CD4-positive, alpha-beta T cell treated with Interleukin-12 subunit alpha and Interleukin-12 subunit beta, for 1 hour (primary cell): ENCODE data around the gene SLC25A10.

Experiments used
- DNase-seq: peaks from one replicate; pipeline ENCODE4 v3.0.0-alpha.2; 2020

Gene SLC25A10, protein sequence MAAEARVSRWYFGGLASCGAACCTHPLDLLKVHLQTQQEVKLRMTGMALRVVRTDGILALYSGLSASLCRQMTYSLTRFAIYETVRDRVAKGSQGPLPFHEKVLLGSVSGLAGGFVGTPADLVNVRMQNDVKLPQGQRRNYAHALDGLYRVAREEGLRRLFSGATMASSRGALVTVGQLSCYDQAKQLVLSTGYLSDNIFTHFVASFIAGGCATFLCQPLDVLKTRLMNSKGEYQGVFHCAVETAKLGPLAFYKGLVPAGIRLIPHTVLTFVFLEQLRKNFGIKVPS

DNA sequence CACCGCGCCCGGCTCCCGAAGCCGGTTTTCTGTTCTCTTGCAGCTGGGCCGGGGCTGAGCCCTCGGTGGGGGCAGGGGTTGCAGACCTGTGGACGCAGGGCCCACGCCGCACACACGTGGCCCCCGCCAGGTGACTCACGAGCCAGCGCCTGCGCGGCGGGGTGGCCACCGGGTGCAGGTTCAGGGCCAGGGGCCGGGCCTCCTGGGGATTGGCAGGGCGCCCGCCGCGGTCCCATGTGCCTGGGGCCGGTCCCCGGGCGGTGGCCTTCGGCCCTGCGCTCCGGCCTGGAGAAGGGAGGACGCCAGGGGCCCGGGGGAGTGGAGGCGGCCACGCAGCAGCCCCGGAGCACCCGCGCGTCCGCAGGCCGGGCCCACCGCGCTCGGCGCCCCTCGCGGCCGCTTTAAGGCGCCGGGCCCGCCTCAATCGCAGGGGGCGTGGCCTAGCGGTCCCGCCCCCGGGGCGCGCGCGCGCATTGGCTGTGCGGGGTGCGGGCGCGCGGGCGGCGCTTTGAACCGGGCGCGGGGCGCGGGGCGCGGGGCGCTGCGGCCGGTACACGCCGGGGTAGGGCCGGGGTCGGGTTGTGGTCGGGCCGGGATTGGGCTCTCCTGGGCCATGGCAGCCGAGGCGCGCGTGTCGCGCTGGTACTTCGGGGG lies at the start of gene SLC25A10:
SLC25A10 (plus strand) TSS at position 471 of the 654 bp plus-strand sequence; CDS start at position 614, 143 bp downstream.
- peak; percentile 80 for DNase-seq

DNA sequence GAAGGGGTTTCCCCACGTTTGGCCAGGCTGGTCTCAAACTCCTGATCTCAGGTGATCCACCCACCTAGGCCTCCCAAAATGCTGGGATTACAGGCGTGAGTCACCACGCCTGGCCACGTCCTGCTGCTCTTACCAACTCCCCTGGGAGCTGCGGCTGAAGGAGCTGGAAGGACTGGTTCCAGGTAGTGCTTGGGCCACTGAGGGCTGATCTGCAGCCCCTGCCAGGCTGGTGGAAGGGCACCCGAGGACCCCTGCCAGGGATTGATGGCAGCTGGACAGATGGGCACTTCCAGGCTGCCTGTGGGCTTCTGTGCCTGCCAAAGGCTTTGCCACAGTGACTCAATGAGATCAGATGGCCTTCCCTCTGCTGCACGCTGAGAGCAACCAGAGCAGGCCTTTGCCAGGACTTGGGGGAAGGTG lies 48.0 kb upstream of the SLC25A10 start:
- no peak for DNase-seq

DNA sequence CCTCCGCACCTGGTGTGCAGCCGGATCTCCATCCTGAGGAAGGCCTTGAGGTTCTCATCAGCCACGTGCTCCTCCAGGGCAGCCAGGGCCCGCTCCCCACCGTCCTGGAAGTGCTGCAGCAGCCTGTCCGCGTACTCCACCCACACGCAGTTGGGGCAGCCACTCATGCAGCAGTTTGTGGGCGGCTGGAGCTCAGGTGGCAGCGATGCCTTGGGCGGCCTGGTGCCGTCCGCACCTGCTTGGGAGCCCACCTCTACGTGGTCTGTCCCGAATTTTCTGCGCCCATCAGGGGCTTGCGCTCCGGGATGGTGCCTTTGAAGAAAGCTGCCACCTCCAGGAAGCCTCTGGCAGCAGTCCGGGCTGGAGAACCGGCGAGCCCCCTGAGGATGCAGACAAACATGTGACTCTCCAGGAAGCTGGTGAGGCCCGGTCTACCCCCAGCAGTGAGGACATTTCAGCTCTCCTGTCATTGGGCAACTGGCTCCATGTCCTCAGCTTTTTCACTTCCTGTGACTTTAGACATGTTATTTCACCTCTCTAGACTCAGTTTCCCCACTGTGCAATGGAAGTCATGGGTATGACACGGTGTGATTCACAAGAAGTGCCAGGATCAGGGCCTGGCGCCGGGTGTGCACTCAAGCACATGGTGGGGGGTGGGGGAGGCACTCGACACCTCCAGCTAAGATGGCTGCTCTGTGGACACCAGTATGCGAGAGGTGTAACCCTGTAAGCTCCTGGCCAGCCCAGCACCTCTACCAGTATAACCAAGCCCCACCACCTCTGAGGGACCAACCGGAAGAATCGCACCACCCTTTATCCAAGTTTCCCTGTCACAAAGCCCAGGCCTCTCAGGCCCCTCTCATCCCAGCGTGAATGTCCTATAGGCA lies 46.6 kb upstream of the SLC25A10 start:
- DNase-seq = peak; percentile 46

DNA sequence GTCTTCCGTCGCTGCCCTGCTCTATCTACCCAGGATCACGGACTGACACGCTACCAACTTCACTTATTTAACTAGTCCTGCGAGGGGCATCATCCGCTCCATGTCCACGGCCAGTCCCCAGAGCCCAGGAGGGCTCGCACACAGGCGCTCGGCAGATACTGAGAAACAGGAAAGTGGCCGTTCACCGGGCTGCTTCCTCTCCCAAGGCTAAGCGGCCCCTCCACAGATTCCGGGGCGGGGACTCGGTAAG lies 46.1 kb upstream of the SLC25A10 start:
- DNase-seq = no peak

DNA sequence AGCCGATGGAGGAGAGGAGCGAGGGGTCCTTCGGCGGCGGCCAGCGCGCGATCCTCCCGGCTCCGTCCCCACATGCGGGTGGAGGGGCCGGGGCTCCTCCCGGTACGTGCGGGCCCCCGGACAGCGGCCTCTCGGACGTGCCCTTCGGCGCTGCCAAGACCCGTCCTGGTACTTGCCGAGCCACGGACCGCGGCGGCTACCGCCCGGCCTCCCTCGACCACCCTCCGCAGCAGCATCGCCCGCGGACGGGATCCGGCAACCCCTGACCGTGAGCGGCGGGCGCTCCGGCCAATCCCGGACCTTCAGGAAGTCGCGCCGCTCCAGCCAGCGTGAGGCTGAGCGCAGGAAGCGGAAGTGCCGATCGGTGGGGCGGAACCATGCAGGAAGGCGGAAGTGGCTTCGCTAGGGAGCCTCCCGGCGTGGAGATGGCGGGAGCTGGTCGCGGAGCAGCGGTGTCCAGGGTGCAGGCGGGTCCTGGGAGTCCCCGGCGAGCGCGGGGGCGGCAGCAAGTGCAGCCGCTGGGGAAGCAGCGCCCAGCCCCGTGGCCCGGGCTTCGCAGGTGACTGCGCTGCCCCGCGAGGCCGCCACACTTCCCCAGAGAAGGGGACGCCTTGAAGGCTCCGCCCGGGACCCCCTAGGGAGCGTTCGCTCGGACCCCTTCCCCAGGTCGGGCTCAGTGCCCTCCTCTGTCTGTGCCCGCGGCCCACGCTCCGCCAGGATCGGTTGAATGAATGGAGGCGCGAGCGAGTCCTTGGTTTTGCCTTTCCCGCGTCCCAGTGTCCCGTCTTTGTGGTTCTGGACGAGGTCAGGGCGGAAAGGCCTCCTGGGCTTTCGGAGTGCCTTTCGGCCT lies 45.5 kb upstream of the SLC25A10 start, which contains the start of the genes CCDC137 and OXLD1:
CCDC137 (plus strand) TSS at position 396 of the 850 bp plus-strand sequence; CDS start at position 426, 30 bp downstream.
OXLD1 (minus strand) TSS at position 264 of the 850 bp plus-strand sequence; CDS start at position 236, 28 bp downstream.
- peak; percentile 92 for DNase-seq

DNA sequence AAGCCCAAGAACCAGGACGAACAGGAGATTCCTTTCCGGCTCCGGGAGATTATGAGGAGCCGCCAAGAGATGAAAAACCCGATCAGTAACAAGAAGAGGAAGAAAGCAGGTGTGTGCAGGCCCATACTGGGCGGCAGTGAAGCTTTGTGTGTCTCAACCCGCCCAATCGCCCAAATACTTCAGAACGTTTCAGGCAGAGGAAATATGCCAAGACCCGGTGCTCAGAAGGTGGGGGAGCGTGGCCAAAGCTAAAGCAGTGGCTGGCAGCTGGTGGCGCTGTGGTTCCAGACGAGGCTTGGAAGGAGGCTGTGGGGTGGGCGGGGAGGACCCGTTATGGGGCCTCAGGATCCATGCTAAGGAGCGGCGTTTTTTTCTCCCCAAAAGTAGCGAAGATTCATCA lies 44.3 kb upstream of the SLC25A10 start:
- no peak for DNase-seq

DNA sequence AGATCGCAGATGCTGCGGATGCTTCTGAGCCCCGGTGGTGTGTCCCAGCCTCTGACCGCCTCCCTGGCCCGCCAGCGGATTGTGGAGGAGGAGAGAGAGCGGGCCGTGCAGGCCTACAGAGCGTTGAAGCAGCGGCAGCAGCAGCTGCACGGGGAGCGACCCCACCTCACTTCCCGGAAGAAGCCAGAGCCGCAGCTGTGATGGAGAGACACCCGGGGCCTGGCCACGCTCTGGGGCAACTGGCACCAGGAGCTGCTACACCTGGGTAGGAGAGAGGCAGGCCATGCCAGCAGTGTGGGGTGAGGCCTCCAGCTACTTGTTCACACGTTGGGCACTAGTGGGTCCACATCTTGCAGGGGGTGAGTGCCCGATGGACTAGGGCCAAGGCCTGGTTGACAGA lies 39.6 kb upstream of the SLC25A10 start:
- no peak for DNase-seq

DNA sequence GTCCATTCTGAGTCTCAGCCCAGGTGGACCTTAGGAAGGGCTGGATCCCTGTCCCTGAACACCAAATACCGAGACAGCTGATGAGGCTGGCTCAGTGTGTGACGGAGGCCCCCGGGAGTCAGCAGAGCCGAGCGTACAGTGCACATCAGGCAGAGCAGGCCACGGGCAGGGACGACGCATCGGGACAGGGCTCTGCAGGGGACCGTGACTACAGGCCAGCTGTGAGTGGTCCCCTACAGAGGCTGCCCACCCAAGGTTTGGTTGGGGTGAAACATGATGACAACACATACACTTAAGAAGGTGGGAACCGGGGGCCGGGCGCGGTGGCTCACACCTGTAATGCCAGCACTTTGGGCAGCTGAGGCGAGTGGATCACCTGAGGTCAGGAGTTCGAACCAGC lies 39.1 kb upstream of the SLC25A10 start:
- no peak for DNase-seq

DNA sequence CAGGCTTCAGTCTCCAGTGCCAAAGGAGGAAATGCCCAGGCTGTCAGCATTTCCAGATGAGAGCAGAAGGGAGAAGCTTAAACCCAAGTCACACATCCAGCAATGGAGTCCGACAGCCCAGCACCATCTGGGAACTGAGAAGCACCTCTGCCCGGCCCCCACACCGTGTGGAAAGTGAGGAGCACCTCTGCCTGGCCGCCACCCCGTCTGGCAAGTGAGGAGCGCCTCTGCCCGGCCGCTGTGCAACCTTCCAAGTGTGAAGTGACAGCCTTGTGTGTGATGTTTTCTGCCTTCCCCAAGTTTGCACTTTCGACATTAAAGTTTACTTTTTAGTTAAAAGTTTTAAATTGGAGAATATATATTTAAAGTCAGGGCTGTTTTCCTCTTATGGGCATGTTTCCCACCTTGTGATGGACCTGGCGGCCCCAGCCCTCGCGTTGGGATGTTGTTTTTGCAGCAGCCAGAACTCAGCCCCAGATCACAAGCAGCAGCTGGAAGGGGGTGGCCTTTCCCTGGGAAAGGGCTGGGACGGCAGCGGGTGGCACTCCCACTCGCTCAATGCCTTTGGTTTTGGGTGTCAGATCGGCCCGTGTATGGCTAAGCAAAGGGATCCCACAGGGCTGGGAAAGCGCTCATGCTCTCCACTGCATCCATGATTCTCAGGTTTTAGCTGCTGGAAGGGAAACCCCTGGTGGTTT lies 38.4 kb upstream of the SLC25A10 start:
- DNase-seq = no peak

DNA sequence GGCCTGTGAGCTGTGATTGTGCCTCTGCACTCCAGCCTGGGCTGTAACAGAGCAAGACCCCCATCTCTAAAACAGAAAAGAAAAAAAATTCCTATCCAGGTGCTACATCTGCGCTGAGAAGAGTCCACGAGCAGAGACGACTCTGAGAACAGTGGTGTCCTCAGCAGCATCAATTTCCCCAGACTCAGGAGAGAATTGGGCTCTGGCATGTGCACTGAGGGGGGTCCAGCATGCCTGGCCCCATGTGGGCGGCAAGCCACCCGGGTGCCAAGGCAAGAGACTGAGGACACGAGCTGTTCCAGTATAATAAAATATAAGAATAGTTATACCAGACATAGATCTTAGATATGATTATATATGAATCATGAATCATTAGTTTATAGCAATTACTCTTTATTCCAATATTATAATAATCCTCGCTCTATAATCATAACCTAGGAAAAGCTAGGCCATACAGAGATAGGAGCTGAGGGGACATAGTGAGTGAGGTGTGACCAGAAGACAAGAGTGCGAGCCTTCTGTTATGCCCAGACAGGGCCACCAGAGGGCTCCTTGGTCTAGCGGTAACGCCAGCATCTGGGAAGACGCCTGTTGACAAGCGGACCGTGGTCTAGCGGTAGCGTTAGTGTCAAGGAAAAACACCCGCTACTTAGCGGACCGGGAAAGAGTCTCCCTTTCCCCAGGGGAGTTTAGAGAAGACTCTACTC lies 36.4 kb upstream of the SLC25A10 start:
- DNase-seq = peak; percentile 49

DNA sequence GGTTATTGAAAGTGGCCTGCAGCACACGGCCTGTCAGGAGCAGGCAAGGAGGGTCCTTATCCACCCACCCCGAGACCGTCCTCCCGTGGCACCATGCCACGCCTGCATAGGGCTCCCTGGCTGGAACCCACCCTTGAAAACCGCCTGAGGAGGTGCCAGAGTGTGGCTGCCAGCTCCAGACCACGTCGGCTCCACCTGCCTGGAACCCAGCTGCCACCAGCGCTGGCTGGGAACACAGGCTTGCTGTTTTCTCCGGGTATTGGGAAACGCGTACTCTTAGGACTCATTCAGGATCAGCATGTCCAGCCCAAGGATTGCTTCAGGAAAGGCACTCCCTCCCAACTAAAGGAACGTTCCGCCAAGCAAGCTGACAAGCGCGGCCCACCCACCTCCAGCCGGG lies 35.2 kb upstream of the SLC25A10 start:
- no peak for DNase-seq

DNA sequence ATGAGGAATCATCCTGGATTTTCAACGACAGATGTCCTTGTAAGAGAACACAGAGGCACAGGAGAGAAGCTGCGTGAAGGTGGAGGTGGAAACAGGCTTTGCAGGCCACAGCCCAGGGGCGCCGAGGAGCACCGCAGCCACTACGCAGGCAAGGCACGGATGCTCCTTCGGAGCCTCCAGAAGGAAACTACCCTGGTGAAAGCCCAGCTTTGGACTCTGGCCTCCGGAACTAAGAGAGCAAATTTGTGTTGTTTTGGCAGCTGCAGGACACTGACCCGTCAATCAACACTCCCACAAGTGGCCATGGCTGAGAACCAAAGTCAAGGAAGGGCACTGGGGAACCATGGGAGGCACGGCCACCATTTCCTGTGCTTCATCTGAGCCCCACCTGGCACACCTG lies 31.9 kb upstream of the SLC25A10 start:
- DNase-seq = no peak

DNA sequence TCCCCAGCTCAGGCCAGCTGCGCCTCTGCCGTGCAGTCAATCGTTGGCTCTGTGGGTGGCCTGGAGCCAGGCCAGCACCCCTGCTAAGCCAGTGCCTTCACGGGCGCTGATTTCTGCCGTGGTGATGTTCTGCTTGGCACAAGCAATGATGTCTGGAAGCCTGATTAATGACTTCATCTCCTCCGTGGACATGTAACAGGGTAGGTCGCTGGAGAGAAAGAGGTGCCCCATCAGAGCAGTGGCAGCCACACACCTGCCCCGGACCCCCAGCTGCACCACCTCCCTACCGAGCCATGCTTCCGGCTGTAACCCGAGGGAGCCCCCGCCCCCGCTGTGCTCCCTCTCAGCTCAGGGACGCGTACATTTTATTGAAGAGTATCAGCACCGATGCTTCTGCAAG lies 30.4 kb upstream of the SLC25A10 start:
- DNase-seq = no peak

DNA sequence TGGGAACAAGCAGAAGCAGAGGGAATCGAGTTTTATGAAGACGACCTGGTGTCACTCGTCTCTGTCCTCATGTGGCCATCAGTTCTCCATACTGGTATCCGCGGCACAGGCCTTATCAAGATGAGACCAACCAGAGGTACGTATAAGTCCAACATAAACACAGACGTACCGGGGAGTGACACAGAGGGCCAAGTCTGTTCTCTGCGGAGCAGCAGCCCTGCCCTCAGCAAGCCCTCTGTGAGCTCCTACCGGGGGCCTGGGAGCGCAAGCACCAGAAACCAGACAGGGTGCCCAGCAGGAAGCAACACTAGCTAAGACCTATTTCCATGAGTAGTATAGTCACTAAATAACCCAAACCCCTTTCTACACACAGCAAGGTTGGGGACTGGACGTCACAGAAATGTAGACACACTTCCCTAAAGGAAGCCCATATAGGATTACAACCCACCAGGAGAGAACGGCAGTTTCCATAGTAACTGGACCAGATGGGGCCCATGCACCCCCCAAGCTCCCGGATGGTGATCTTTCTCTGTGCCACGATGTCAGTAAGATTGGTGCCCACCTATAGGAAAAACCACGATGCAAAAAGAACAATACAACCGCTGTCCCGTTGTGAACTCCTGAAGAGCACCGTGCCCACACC lies 29.4 kb upstream of the SLC25A10 start:
- no peak for DNase-seq

DNA sequence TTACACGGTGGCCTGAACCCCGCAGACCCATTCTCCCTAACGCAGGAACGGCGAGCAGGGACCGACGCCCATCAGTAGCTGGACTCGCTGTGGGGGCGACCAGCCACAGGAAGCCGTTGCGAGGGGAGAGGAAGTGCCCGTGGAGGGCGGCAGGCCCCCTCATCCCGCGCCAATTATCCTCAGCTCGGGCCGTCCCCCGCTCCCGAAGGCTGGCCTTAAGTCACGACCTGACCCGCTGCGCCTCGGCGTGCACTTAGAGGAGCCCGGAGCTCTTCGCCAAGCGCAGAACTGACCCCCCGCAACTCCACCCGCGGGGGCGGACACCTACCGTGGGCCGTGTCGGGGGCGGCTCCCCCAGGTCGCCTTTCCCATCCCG lies 28.9 kb upstream of the SLC25A10 start:
- no peak for DNase-seq

DNA sequence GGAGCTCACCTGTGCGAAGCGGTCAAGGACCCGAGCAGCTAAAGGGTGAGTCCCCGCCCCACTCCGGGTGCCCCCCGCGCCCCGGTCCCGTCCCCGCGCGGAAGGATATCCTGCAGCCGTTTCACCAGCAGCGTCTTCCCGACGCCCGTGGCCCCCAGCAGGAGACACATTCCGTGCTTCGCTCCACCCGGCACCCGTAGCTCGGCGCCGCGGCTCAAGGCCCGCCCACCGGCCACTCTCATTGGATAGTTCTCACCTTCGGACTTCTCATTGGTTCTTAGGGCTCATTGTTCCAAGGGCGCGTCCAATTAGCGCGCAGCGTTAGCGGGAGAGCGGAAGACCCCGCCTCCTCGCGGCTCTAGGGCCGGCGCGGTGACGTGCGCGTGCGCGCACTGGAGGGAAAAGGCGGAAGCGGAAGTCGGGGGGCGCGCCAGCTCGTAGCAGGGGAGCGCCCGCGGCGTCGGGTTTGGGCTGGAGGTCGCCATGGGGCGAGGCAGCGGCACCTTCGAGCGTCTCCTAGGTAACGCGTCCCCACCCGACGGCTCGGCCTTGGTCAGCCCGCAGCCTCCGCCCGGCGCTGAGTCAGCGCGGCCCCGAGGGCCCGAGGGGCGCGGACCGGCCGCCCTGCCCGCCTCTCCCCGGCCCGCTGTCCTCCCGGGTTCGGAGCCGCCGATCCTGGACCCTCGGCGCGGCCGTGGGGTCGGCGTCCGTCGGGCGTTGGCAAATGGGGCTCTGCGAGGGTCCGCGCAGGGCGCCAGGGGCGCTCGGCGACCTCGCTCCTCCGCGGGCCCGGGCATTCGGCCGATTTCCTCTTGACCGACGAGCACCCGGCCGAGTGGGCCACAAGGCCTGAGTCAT lies 28.3 kb upstream of the SLC25A10 start, which contains the start of the genes ARL16 and HGS:
ARL16 (minus strand) TSS at position 214 of the 858 bp plus-strand sequence; CDS start at position 170, 44 bp downstream.
HGS (plus strand) TSS at position 428 of the 858 bp plus-strand sequence; CDS start at position 484, 56 bp downstream.
- DNase-seq = peak; percentile 98

DNA sequence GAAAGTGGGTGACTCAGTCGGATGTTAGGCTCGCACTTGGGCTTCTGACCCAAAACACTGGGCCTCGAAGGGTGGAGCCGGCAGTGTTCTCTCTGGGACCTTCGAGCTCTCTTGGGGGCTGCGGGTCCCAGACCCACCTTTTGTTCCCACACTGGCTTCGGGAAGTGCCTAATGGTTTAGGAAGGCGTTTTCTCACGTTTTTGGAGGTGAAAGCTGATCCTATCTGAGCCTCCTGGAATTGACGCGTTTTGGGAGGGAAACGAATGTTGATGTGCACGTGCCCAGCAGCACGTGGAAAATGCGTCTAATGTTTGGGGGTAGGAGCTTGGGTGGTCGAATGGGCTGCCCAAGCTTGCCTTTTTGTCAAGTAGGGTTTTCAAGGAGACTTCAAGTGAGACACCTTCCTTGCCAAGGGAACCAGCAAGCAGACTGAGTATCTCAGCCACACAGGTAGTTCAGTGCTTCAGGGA lies 27.6 kb upstream of the SLC25A10 start:
- DNase-seq = no peak

DNA sequence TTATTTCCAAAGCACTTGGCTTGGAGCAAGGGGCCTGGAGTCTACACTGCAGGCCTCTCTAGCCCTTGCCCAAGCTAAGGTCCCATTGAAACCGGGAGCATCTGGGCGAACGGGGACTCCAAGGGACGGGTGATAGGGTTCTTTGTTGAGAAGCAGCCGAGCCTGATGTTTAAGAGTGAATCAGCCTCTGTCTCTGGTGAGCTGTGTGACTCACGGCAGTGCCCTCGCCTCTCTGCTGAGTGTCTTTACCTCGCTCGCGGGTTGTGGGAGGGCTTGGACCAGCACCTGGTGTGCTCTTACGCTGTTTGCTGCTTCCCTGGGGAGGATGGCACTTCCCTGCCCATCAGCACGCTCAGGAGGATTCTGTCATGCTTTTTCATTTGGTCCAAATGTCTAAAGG lies 27.0 kb upstream of the SLC25A10 start:
- DNase-seq = no peak

DNA sequence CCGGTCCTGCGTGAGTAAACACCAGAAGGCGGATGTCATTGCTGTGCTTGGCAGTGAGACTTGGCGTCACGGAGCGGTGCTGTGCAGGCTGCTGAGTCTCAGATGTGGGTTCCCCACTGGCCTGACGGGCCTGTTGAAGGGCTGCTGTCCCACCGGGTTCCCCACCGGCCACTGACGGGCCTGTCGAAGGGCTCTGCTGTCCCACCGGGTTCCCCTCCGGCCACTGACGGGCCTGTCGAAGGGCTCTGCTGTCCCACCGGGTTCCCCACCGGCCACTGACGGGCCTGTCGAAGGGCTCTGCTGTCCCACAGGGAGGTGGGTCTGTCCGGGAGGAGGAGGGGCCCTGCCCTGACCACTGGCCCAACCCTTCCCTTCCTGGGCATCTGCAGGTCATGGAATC lies 25.5 kb upstream of the SLC25A10 start:
- DNase-seq = no peak
